Measurements from ENCODE around the gene PLCL2. TPM values are rescaled to one million over a fixed set of nuclear protein-coding genes. Genes with fewer than 3 reads are reported as not detected.
"Not testable (repeated sequence)": the region's sequence is repeated elsewhere in the genome, so short reads cannot be mapped to it uniquely, and the experiment has no call there.

The PLCL2 gene
- polyA plus RNA-seq, 4 donors: 4.0 to 16.2 (median 10.4) TPM

GRCh38 chr3:17089314-17089700, 204.6 kb downstream of the PLCL2 start:
- no peaks in the 10 kb centered on the region for H3K27me3 ChIP-seq (ENCODE audit: control insufficient read depth in 3 of 3, insufficient read depth in 3 of 3, low read length in 3 of 3)
- FAIRE-seq (no peak), DNase-seq (no peak)
- H3K4me1 ChIP-seq (ENCODE audit: control insufficient read depth in 3 of 3, insufficient read depth in 2 of 3, low read depth in 1 of 3, low read length in 2 of 3): no peaks in the 10 kb centered on the region
- no peak overlapping the region for H3K4me3 ChIP-seq (ENCODE audit: low read depth in 1 of 3, low read length in 3 of 3)
- H3K36me3 ChIP-seq (ENCODE audit: control insufficient read depth in 3 of 3, insufficient read depth in 2 of 3, low read depth in 1 of 3, low read length in 3 of 3): peaks cover 0 to 13% (median 4%) of the 10 kb centered on the region in 3 donors
- no peak overlapping the region for H3K27ac ChIP-seq (ENCODE audit: low read depth in 1 of 3, low read length in 2 of 3)
- H3K9me3 ChIP-seq (ENCODE audit: control insufficient read depth in 2 of 2, insufficient read depth in 1 of 2, low read depth in 1 of 2, low read length in 1 of 2): peaks cover 0 to 4% of the 10 kb centered on the region in 2 donors

DNA sequence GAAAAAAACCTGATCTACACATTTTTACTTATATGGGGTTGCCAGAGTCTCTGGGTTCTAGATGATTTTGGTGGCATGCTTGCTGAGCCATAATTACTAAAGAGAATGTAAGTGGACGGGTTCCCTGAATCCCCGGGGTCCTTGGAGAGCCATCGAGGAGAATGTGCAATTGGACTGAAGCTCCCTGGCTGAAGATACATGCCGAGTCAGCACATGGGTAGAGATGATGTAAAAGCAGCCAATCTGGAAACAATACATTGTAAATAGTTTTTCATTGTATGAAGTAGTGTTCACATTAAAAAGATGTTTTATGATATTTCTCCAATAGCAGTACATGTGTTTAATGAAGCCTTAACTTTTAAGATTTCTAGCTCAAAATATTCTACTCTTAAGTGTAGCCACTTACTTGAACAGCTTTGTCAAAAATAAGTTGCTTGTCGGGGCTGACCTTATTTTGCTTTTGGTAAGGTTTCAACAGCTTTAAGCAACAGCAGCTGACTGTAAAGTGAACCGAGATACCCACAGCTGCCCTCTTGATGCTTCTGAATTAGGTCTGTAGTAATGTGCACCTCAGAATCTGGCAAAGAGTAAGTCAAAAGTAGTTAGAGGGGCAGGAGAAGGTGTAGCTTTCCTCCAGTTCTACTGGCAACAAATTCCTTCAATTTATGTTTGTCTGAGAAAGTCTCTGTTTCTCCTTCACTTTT, 205.7 kb downstream of the PLCL2 start:
- no peak overlapping the region for H3K4me3 ChIP-seq (ENCODE audit: low read depth in 1 of 3, low read length in 3 of 3)
- WGBS, 3 donors: 74 to 92% (median 91%) methylated on average over 6 of the region's 6 CpGs
- no peaks in the 10 kb centered on the region for H3K4me1 ChIP-seq (ENCODE audit: control insufficient read depth in 3 of 3, insufficient read depth in 2 of 3, low read depth in 1 of 3, low read length in 2 of 3)
- FAIRE-seq: no peak
- DNase-seq: no peak
- no peak overlapping the region for H3K27ac ChIP-seq (ENCODE audit: low read depth in 1 of 3, low read length in 2 of 3)
- H3K36me3 ChIP-seq (ENCODE audit: control insufficient read depth in 3 of 3, insufficient read depth in 2 of 3, low read depth in 1 of 3, low read length in 3 of 3): peaks cover 0 to 13% (median 4%) of the 10 kb centered on the region in 3 donors
- H3K9me3 ChIP-seq (ENCODE audit: control insufficient read depth in 2 of 2, insufficient read depth in 1 of 2, low read depth in 1 of 2, low read length in 1 of 2): no peaks in the 10 kb centered on the region
- no peaks in the 10 kb centered on the region for H3K27me3 ChIP-seq (ENCODE audit: control insufficient read depth in 3 of 3, insufficient read depth in 3 of 3, low read length in 3 of 3)

DNA sequence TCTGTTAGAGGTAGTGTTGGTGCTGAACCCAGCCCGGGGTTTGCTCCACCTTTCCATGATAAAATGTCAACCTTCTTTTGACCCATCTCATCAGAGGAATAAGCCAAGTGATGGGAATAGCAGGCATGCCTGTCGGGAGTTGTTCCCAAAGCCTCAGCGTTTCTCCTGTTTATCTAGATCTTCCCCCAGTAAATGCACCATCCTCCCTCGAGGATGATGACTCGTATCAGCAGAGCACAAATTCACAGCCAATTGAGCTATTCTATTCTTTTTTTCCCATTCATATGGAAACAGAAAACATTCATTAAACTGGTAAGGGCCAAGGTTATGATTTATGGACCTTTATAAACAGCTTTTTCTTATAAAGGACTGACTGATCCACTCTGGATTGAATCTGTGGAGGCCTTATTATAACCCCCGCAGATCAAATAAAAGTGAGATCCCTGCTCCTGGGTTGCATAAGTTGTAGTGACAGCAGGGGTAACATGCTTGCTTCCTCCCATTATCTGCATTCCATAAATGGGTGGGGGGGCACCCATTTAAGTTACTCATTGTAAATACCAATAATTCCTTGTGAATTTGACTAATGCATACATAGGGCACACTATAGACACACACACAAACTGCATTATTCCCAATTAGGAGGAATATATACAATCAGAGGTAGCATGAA, 207.3 kb downstream of the PLCL2 start:
- Histone ChIP-seq H3K9me3 (ENCODE audit: control insufficient read depth in 2 of 2, insufficient read depth in 1 of 2, low read depth in 1 of 2, low read length in 1 of 2) (no peaks in the 10 kb centered on the region), H3K36me3 (ENCODE audit: control insufficient read depth in 3 of 3, insufficient read depth in 2 of 3, low read depth in 1 of 3, low read length in 3 of 3) (peaks cover 0 to 13% (median 4%) of the 10 kb centered on the region in 3 donors), H3K4me3 (ENCODE audit: low read depth in 1 of 3, low read length in 3 of 3) (no peak overlapping the region), H3K4me1 (ENCODE audit: control insufficient read depth in 3 of 3, insufficient read depth in 2 of 3, low read depth in 1 of 3, low read length in 2 of 3) (no peaks in the 10 kb centered on the region), H3K27ac (ENCODE audit: low read depth in 1 of 3, low read length in 2 of 3) (no peak overlapping the region), H3K27me3 (ENCODE audit: control insufficient read depth in 3 of 3, insufficient read depth in 3 of 3, low read length in 3 of 3) (no peaks in the 10 kb centered on the region)
- WGBS, 3 donors: 78 to 89% (median 87%) methylated on average over 6 of the region's 6 CpGs
- FAIRE-seq: no peak
- DNase-seq: no peak

GRCh38 chr3:17092583-17092933, 207.8 kb downstream of the PLCL2 start:
- no peaks in the 10 kb centered on the region for H3K4me1 ChIP-seq (ENCODE audit: control insufficient read depth in 3 of 3, insufficient read depth in 2 of 3, low read depth in 1 of 3, low read length in 2 of 3)
- WGBS, 3 donors: 81 to 88% (median 84%) methylated on average over 2 of the region's 2 CpGs
- H3K4me3 ChIP-seq (ENCODE audit: low read depth in 1 of 3, low read length in 3 of 3): no peak overlapping the region
- peaks cover 0 to 13% (median 4%) of the 10 kb centered on the region in 3 donors for H3K36me3 ChIP-seq (ENCODE audit: control insufficient read depth in 3 of 3, insufficient read depth in 2 of 3, low read depth in 1 of 3, low read length in 3 of 3)
- no peak for FAIRE-seq
- no peaks in the 10 kb centered on the region for H3K27me3 ChIP-seq (ENCODE audit: control insufficient read depth in 3 of 3, insufficient read depth in 3 of 3, low read length in 3 of 3)
- no peak overlapping the region for H3K27ac ChIP-seq (ENCODE audit: low read depth in 1 of 3, low read length in 2 of 3)
- H3K9me3 ChIP-seq (ENCODE audit: control insufficient read depth in 2 of 2, insufficient read depth in 1 of 2, low read depth in 1 of 2, low read length in 1 of 2): no peaks in the 10 kb centered on the region
- no peak for DNase-seq

GRCh38 chr3:17094551-17094950, 209.8 kb downstream of the PLCL2 start:
- Histone ChIP-seq H3K4me1 (ENCODE audit: control insufficient read depth in 3 of 3, insufficient read depth in 2 of 3, low read depth in 1 of 3, low read length in 2 of 3) (no peaks in the 10 kb centered on the region), H3K4me3 (ENCODE audit: low read depth in 1 of 3, low read length in 3 of 3) (no peak overlapping the region), H3K9me3 (ENCODE audit: control insufficient read depth in 2 of 2, insufficient read depth in 1 of 2, low read depth in 1 of 2, low read length in 1 of 2) (no peaks in the 10 kb centered on the region), H3K27me3 (ENCODE audit: control insufficient read depth in 3 of 3, insufficient read depth in 3 of 3, low read length in 3 of 3) (no peaks in the 10 kb centered on the region), H3K27ac (ENCODE audit: low read depth in 1 of 3, low read length in 2 of 3) (no peak overlapping the region), H3K36me3 (ENCODE audit: control insufficient read depth in 3 of 3, insufficient read depth in 2 of 3, low read depth in 1 of 3, low read length in 3 of 3) (peaks cover 0 to 13% (median 4%) of the 10 kb centered on the region in 3 donors)
- DNase-seq (no peak), FAIRE-seq (no peak)
- 64 to 74% (median 66%) methylated on average over 6 of the region's 6 CpGs for WGBS, 3 donors

DNA sequence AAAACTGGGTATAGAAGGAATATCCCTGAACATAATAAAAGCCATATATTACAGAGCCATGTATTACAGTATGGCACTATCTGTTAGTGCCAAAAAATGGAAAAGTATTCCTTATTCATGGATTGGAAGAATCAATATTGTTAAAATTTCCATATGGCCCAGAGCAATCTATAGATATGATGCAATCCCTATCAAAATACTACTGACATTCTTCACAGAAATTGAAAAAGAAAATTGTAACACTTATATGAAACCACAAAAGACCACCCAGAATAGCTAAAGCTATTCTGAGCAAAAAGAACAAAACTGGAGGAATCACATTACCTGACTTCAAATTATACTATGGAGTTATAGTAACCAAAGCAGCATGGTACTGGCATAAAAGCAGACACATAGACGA, 218.8 kb downstream of the PLCL2 start:
- H3K4me1 ChIP-seq (ENCODE audit: control insufficient read depth in 3 of 3, insufficient read depth in 2 of 3, low read depth in 1 of 3, low read length in 2 of 3): no peaks in the 10 kb centered on the region

GRCh38 chr3:17106801-17107200, 222.0 kb downstream of the PLCL2 start:
- not testable (repeated sequence) for H3K9me3 ChIP-seq (ENCODE audit: control insufficient read depth in 2 of 2, insufficient read depth in 1 of 2, low read depth in 1 of 2, low read length in 1 of 2); H3K36me3 ChIP-seq (ENCODE audit: control insufficient read depth in 3 of 3, insufficient read depth in 2 of 3, low read depth in 1 of 3, low read length in 3 of 3); H3K27ac ChIP-seq (ENCODE audit: low read depth in 1 of 3, low read length in 2 of 3); FAIRE-seq; DNase-seq; H3K27me3 ChIP-seq (ENCODE audit: control insufficient read depth in 3 of 3, insufficient read depth in 3 of 3, low read length in 3 of 3); H3K4me3 ChIP-seq (ENCODE audit: low read depth in 1 of 3, low read length in 3 of 3); H3K4me1 ChIP-seq (ENCODE audit: control insufficient read depth in 3 of 3, insufficient read depth in 2 of 3, low read depth in 1 of 3, low read length in 2 of 3)
- WGBS, 3 donors: 90 to 93% (median 92%) methylated on average over 5 of the region's 5 CpGs

More for the DNA sequence above, 218.8 kb downstream of the PLCL2 start:
- no peak overlapping the region for H3K4me3 ChIP-seq (ENCODE audit: low read depth in 1 of 3, low read length in 3 of 3)
- no peak for FAIRE-seq
- DNase-seq: no peak
- H3K27me3 ChIP-seq (ENCODE audit: control insufficient read depth in 3 of 3, insufficient read depth in 3 of 3, low read length in 3 of 3): no peaks in the 10 kb centered on the region
- no peak overlapping the region for H3K27ac ChIP-seq (ENCODE audit: low read depth in 1 of 3, low read length in 2 of 3)
- WGBS, 3 donors: 81 to 88% (median 87%) methylated on average over 1 of the region's 1 CpG
- H3K9me3 ChIP-seq (ENCODE audit: control insufficient read depth in 2 of 2, insufficient read depth in 1 of 2, low read depth in 1 of 2, low read length in 1 of 2): no peaks in the 10 kb centered on the region
- no peaks in the 10 kb centered on the region for H3K36me3 ChIP-seq (ENCODE audit: control insufficient read depth in 3 of 3, insufficient read depth in 2 of 3, low read depth in 1 of 3, low read length in 3 of 3)

- FAIRE-seq (no peak), DNase-seq (no peak)
- no peaks in the 10 kb centered on the region for H3K4me1 ChIP-seq (ENCODE audit: control insufficient read depth in 3 of 3, insufficient read depth in 2 of 3, low read depth in 1 of 3, low read length in 2 of 3)
- no peaks in the 10 kb centered on the region for H3K36me3 ChIP-seq (ENCODE audit: control insufficient read depth in 3 of 3, insufficient read depth in 2 of 3, low read depth in 1 of 3, low read length in 3 of 3)
- 75 to 80% (median 78%) methylated on average over 8 of the region's 8 CpGs for WGBS, 3 donors
- H3K27me3 ChIP-seq (ENCODE audit: control insufficient read depth in 3 of 3, insufficient read depth in 3 of 3, low read length in 3 of 3): no peaks in the 10 kb centered on the region
- no peaks in the 10 kb centered on the region for H3K9me3 ChIP-seq (ENCODE audit: control insufficient read depth in 2 of 2, insufficient read depth in 1 of 2, low read depth in 1 of 2, low read length in 1 of 2)
- H3K27ac ChIP-seq (ENCODE audit: low read depth in 1 of 3, low read length in 2 of 3): no peak overlapping the region
- no peak overlapping the region for H3K4me3 ChIP-seq (ENCODE audit: low read depth in 1 of 3, low read length in 3 of 3)
These were observed 226.1 kb downstream of the PLCL2 start for GRCh38 chr3:17110660-17111396.

Measured in small intestine (tissue), 7 donors.